CD4-positive, alpha-beta T cell (primary cell): Measurements from ENCODE around the gene CCDC85A. TPM values are rescaled to one million over a fixed set of nuclear protein-coding genes. Genes with fewer than 3 reads are reported as not detected.

ENCODE experiments used
- ATAC-seq: fragments of 200-7000 bp; cut with Tn5 transposase; one replicate; pipeline ENCODE4 v1.10.0; 2022; ENCODE audit warnings: mild to moderate bottlenecking; ENCODE audit not compliant: poor library complexity
- CTCF ChIA-PET: fragments of 350-600 bp; sonication (Branson Sonifier 250); formaldehyde crosslinking; loops from one replicate; lab custom pipeline; 2021; ENCODE audit warnings: antibody characterized with exemption, inconsistent platforms; lab: Charles Lee
- POLR2A ChIA-PET: fragments of 350-600 bp; sonication (Branson Sonifier 250); formaldehyde crosslinking; loops from one replicate; lab custom pipeline; 2021; ENCODE audit warnings: antibody characterized with exemption, inconsistent platforms; lab: Charles Lee
- DNase-seq, 14 experiments: peaks; one replicate each; pipeline ENCODE4 v3.0.0-alpha.2; 2013 to 2020; ENCODE audit warnings: mixed read lengths in 2 of 14
- H3K27ac ChIP-seq, 2 donors: one replicate each; pipeline versions ENCODE4 v1.5.1 to v1.7.0; 2013; ENCODE audit warnings: low read length in 2 of 2, low read depth in 1 of 2, mild to moderate bottlenecking in 1 of 2
- H3K27me3 ChIP-seq, 2 experiments: 1 replicate in 1 of 2; 2 replicates in 1 of 2; pipeline versions ENCODE4 v1.6.1 to v1.7.0; 2013; ENCODE audit warnings: low read length in 2 of 2, control low read depth in 1 of 2, mild to moderate bottlenecking in 1 of 2, moderate library complexity in 1 of 2; ENCODE audit not compliant: insufficient read depth in 2 of 2, control insufficient read depth in 1 of 2
- H3K36me3 ChIP-seq: one replicate; pipeline ENCODE4 v1.6.1; 2013; ENCODE audit warnings: low read length, control low read depth; ENCODE audit not compliant: insufficient read depth
- H3K4me1 ChIP-seq: one replicate; pipeline ENCODE4 v1.6.1; 2013; ENCODE audit warnings: low read length, control low read depth; ENCODE audit not compliant: insufficient read depth
- H3K4me3 ChIP-seq: one replicate; pipeline ENCODE4 v1.5.1; 2013; ENCODE audit warnings: mild to moderate bottlenecking, low read length, moderate library complexity
- H3K9me3 ChIP-seq, 2 experiments: 1 replicate in 1 of 2; 2 replicates in 1 of 2; pipeline versions ENCODE4 v1.6.1 to v1.7.0; 2013; ENCODE audit warnings: low read length in 2 of 2, mild to moderate bottlenecking in 2 of 2, control low read depth in 1 of 2, moderate library complexity in 1 of 2; ENCODE audit not compliant: control insufficient read depth in 1 of 2, insufficient read depth in 1 of 2
- H3K27ac Mint-ChIP-seq: one replicate; pipeline ENCODE4 v1.8.0; 2020; ENCODE audit warnings: mixed read lengths
- H3K27me3 Mint-ChIP-seq: one replicate; pipeline ENCODE4 v1.8.0; 2021; ENCODE audit warnings: mixed read lengths
- H3K36me3 Mint-ChIP-seq: one replicate; pipeline ENCODE4 v1.8.0; 2021; ENCODE audit warnings: low read depth, mixed read lengths
- H3K4me1 Mint-ChIP-seq: one replicate; pipeline ENCODE4 v1.8.0; 2021; ENCODE audit warnings: low read depth, mixed read lengths
- H3K4me3 Mint-ChIP-seq: one replicate; pipeline ENCODE4 v1.8.0; 2020; ENCODE audit warnings: mild to moderate bottlenecking, mixed read lengths
- H3K9me3 Mint-ChIP-seq: one replicate; pipeline ENCODE4 v1.8.0; 2020; ENCODE audit warnings: mixed read lengths
- CTCF ChIP-seq: fragments of 200-600 bp; IDR thresholded peaks from one replicate; pipeline ENCODE4 v1.8.0; 2022; ENCODE audit warnings: antibody characterized with exemption, mild to moderate bottlenecking
- intact Hi-C, 2 experiments: fragments of 100-400 bp; cut with DNase I in 1 of 2; cut with micrococcal nuclease in 1 of 2; formaldehyde crosslinking; loops; one replicate each; pipeline versions ENCODE4 v1.15.1 to v1.9.0; 2023 to 2025; cut with DNase I, micrococcal nuclease
- total RNA-seq, 174 experiments: library from RNA in 2 of 174; stranded (reverse) in 2 of 174; gene quantifications; one replicate each; pipeline ENCODE4 v1.2.3 and lab custom pipeline; 2021 to 2026

The CCDC85A gene
- total RNA-seq, 2 experiments from 2014 or later, result not detected

- H3K9me3 Mint-ChIP-seq, result peaks cover 3% of the 10 kb centered on the region
- peaks cover 5% of the 10 kb centered on the region for H3K27me3 Mint-ChIP-seq
- no peak overlapping the region for H3K4me3 Mint-ChIP-seq
- H3K4me1 Mint-ChIP-seq, result no peaks in the 10 kb centered on the region
- intact Hi-C loops, result no loop called here
- no peak overlapping the region for H3K27ac Mint-ChIP-seq
- ChIA-PET POLR2A (no interaction called here), CTCF (no interaction called here)
- H3K4me1 ChIP-seq, result no peaks in the 10 kb centered on the region
- no peak for TF ChIP-seq CTCF
- no peak for ATAC-seq
- H3K27ac ChIP-seq, result no peak overlapping the region
- no peak overlapping the region for H3K4me3 ChIP-seq
- no peaks in the 10 kb centered on the region for H3K9me3 ChIP-seq
- DNase-seq, result no peak
- H3K36me3 ChIP-seq, result no peaks in the 10 kb centered on the region
- no peaks in the 10 kb centered on the region for H3K27me3 ChIP-seq
- no peaks in the 10 kb centered on the region for H3K36me3 Mint-ChIP-seq
Measured at GRCh38 chr2:56169521-56169920, 14.3 kb upstream of the CCDC85A start.

- H3K27ac Mint-ChIP-seq, result no peak overlapping the region
- no peak for ATAC-seq
- ChIA-PET CTCF (no interaction called here), POLR2A (no interaction called here)
- no peaks in the 10 kb centered on the region for H3K36me3 Mint-ChIP-seq
- no peak overlapping the region for H3K4me3 Mint-ChIP-seq
- H3K27ac ChIP-seq, result no peak overlapping the region
- H3K27me3 Mint-ChIP-seq, result peaks cover 5% of the 10 kb centered on the region
- peaks cover 3% of the 10 kb centered on the region for H3K9me3 Mint-ChIP-seq
- intact Hi-C loops, result no loop called here
- no peaks in the 10 kb centered on the region for H3K36me3 ChIP-seq
- DNase-seq, result no peak
- H3K27me3 ChIP-seq, result no peaks in the 10 kb centered on the region
- H3K4me1 ChIP-seq, result no peaks in the 10 kb centered on the region
- no peaks in the 10 kb centered on the region for H3K4me1 Mint-ChIP-seq
- TF ChIP-seq CTCF, result no peak
- H3K9me3 ChIP-seq, result no peaks in the 10 kb centered on the region
- H3K4me3 ChIP-seq, result no peak overlapping the region
Measured at GRCh38 chr2:56170504-56170903, 13.3 kb upstream of the CCDC85A start.

- Histone ChIP-seq H3K36me3 (no peaks in the 10 kb centered on the region), H3K4me3 (no peak overlapping the region), H3K9me3 (no peaks in the 10 kb centered on the region), H3K4me1 (no peaks in the 10 kb centered on the region), H3K27me3 (no peaks in the 10 kb centered on the region), H3K27ac (no peak overlapping the region)
- intact Hi-C loops, result no loop called here
- DNase-seq (no peak), ATAC-seq (no peak)
- peaks cover 5% of the 10 kb centered on the region for H3K27me3 Mint-ChIP-seq
- ChIA-PET POLR2A (no interaction called here), CTCF (no interaction called here)
- TF ChIP-seq CTCF, result no peak
- no peak overlapping the region for H3K27ac Mint-ChIP-seq
- no peak overlapping the region for H3K4me3 Mint-ChIP-seq
- H3K36me3 Mint-ChIP-seq, result no peaks in the 10 kb centered on the region
- H3K9me3 Mint-ChIP-seq, result peaks cover 3% of the 10 kb centered on the region
- no peaks in the 10 kb centered on the region for H3K4me1 Mint-ChIP-seq
Measured at GRCh38 chr2:56170988-56171387, 12.8 kb upstream of the CCDC85A start.
